Fibroblast of villous mesenchyme (primary cell): Measurements from ENCODE around the gene PPME1. TPM values are rescaled to one million over a fixed set of nuclear protein-coding genes. Genes with fewer than 3 reads are reported as not detected.

Experiments
- DNase-seq: peaks from one replicate; pipeline ENCODE4 v3.0.0-alpha.2; 2010; ENCODE audit warnings: low read depth
- H3K4me3 ChIP-seq: 2 replicates; pipeline ENCODE4 v1.5.1; 2011; ENCODE audit warnings: low read depth, mild to moderate bottlenecking, low read length
- CTCF ChIP-seq: IDR thresholded peaks from 2 replicates; pipeline ENCODE4 v1.5.1; 2012; ENCODE audit warnings: low read depth, mild to moderate bottlenecking, low read length; ENCODE audit not compliant: insufficient read depth
- total RNA-seq: library from RNA; depleted of rRNA; stranded (reverse); fragments of >200 nt; gene quantifications from 2 replicates; pipeline ENCODE4 v1.2.3, GENCODE V29; 2012

Gene PPME1
- total RNA-seq, 1 donor = 165 TPM

GRCh38 chr11:74220376-74220775 is 49.3 kb downstream of the PPME1 start:
- DNase-seq = peak; percentile 8
- no peak overlapping the region for H3K4me3 ChIP-seq
- no peak for TF ChIP-seq CTCF

GRCh38 chr11:74221816-74222215 is 50.7 kb downstream of the PPME1 start:
- H3K4me3 ChIP-seq = no peak overlapping the region
- no peak for TF ChIP-seq CTCF
- no peak for DNase-seq

DNA sequence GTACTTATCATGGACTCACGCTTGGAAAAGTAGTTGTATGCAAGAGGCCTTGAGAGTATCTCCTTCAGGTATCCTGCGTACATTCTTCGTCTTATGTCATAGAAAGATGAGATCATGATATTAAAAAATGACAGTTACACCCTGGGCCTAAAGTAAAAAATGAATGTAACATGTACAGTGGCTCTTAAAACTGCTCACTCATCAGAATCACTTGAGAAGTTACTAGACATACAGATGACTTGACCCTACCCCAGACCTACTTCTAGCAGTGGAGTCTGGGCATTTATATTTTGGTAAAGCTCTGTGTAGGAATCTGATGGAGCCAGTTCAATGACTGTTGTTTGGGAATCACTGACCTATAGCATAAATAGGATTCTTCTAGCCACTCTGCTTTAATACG is 54.5 kb downstream of the PPME1 start:
- DNase-seq = no peak
- no peak overlapping the region for H3K4me3 ChIP-seq
- TF ChIP-seq CTCF = no peak

- H3K4me3 ChIP-seq = no peak overlapping the region
- DNase-seq = no peak
- TF ChIP-seq CTCF = no peak
These were observed 55.8 kb downstream of the PPME1 start for GRCh38 chr11:74226907-74227306.

DNA sequence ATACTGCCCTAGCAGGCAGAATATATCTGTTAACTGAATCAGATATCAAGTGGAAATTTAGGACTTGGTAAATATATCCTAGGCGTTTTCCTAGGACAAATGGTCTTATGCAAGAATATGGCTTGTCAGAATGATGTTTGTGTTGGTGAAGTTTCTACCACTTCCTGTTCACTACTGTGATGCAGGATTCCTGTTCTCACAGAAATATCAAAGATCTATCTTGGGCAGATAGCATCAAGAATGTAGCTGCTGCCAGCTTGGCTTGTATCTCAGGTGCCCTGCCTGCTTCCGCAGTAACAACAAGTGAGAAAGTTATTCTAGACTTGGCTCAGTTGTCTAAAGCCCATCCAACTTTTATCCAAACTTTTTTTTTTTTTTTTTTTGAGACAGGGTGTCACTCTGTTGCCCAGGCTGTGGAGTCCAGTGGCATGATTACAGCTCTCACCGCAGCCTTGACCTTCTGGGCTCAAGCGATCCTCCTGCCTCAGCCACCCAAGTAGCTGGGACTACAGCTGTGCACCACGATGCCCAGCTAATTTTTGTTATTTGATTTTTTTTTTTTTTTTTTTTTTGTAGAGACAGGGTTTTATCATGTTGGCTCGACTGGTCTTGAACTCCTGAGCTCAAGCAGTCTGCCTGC is 61.3 kb downstream of the PPME1 start:
- no peak for TF ChIP-seq CTCF
- DNase-seq = peak; percentile 7
- H3K4me3 ChIP-seq = no peak overlapping the region

GRCh38 chr11:74233683-74234082 is 62.6 kb downstream of the PPME1 start:
- H3K4me3 ChIP-seq = no peak overlapping the region
- no peak for DNase-seq
- no peak for TF ChIP-seq CTCF

DNA sequence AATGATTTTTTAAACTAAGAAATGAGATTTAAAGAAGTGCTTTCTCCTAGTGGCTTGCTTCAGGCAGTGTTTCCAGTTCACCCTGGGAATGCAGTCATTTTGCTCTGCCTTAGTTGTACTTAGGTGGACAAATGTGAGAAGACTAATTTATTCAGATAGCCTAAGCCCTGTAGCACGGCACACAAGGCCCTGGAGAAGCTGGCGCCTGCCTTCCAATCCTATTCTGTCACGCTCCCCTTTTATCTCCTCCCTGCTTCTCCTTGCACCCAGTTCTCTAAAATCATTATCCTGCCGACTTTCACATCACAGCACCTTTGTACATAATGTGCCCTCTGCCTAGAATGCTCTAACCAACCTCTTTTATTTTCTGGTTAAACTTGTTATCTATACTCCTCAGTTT is 64.0 kb downstream of the PPME1 start:
- H3K4me3 ChIP-seq = no peak overlapping the region
- no peak for TF ChIP-seq CTCF
- no peak for DNase-seq
